GM20000 (cell line): Measurements from ENCODE around the gene FPGS.

Source experiments
- DNase-seq: peaks from one replicate; pipeline ENCODE4 v3.0.0; 2012; ENCODE audit warnings: low spot score
- CTCF ChIP-seq: IDR thresholded peaks from 2 replicates; pipeline ENCODE4 v1.5.1; 2012; ENCODE audit warnings: mild to moderate bottlenecking, control low read depth; ENCODE audit errors: extremely low read depth, missing control alignments

FPGS gene

GRCh38 chr9:127810378-127811187 is 7.9 kb downstream of the FPGS start:
- no peak for TF ChIP-seq CTCF
- DNase-seq: no peak

DNA sequence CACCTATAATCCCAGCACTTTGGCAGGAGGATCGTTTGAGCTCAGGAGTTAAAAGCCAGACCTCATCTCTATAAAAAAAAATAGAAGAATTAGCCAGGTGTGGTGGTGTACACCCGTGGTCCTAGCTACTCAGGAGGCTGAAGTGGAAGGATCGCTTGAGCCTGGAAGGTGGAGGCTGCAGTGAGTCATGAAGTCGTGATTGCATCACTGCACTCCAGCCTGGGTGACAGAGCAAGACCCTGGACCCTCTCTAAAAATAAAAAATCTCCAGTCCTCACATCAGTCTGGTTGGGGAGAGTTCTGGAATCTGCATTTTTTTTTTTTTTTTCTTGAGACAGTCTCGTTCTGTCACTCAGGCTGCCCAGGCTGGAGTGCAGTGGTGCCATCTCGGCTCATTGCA is 9.3 kb downstream of the FPGS start:
- DNase-seq: no peak
- no peak for TF ChIP-seq CTCF

DNA sequence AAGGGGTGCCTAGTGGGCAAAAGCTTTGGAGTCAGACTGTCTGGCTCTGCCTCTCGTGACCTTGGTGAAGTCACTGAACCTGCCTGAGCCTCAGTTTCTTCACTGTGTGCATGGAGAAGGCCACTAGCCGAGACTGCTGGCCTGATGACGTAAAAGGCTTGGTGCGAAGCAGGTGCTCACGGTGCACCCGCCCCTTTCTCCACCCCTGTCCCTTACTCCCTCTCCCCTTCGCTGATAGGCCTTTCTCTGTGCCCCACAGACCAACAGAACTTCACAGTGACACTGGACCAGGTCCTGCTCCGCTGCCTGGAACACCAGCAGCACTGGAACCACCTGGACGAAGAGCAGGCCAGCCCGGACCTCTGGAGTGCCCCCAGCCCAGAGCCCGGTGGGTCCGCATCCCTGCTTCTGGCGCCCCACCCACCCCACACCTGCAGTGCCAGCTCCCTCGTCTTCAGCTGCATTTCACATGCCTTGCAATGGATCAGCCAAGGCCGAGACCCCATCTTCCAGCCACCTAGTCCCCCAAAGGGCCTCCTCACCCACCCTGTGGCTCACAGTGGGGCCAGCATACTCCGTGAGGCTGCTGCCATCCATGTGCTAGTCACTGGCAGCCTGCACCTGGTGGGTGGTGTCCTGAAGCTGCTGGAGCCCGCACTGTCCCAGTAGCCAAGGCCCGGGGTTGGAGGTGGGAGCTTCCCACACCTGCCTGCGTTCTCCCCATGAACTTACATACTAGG is 10.4 kb downstream of the FPGS start:
- DNase-seq: peak; percentile 10
- TF ChIP-seq CTCF: no peak

GRCh38 chr9:127813686-127814226 is 11.1 kb downstream of the FPGS start:
- TF ChIP-seq CTCF: no peak
- peak; percentile 12 for DNase-seq

- no peak for TF ChIP-seq CTCF
These were observed 12.2 kb downstream of the FPGS start for GRCh38 chr9:127814619-127815511.

DNA sequence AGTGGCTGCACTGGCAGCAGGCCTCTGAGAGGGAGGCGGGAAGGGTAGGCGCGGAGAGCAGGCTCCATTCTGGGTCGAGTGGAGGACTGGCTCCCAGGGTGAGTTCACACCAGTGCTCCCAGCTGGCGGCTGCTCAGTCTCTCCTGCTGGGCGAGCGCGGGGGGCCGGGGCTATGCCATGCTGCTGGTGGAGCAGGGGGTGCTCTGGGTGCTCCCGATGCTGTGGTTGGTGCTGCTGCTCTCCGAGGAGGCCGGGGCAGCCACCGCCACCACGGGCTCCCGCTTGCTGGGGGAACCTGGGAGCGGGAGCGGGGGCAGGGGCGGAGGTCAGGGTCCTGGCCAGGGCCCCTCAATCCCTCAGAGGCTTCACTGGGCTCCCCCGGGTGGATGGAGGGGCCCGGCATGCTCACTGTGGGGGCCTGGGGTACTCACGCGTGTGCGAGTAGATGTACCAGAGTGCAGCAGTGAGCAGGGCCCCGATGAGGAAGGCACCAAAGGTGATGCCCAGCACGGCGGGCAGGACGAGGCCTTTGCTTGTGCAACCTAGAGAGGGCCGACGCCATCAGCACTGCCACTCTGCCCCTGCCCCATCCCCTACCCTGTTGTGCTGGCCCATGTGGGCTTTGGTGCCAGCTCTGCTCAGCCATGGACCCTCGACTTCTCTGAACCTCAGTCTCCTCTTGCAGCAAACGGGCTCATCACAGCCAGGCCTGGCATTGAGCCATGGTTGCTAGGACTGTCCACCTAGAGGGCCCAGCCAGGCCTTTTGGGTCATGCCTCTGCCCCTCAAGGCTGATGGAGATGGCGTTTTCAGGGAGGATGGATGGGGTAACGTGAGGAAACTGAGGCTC is 13.1 kb downstream of the FPGS start:
- no peak for DNase-seq

More at GRCh38 chr9:127814619-127815511, 12.2 kb downstream of the FPGS start:
- DNase-seq: no peak

More for the DNA sequence above, 13.1 kb downstream of the FPGS start:
- no peak for TF ChIP-seq CTCF
